ENCODE results near the gene SIM2.
"Not testable (repeated sequence)": the region's sequence is repeated elsewhere in the genome, so short reads cannot be mapped to it uniquely, and the experiment has no call there.

SIM2 gene

GRCh38 chr21:36698981-36699545 lies at the start of gene SIM2:
Gene SIM2 (plus strand): TSS chr21:36699115. CDS start chr21:36699747, 632 bp downstream.
- DNase-seq (ENCODE audit: low read depth in 1 of 2, low spot score in 1 of 2): no peak

- no peak for DNase-seq (ENCODE audit: low read depth in 1 of 2, low spot score in 1 of 2)
These were observed 44.6 kb upstream of the SIM2 start for GRCh38 chr21:36654324-36654723.

GRCh38 chr21:36654796-36655325 lies 44.1 kb upstream of the SIM2 start:
- no peak for DNase-seq (ENCODE audit: low read depth in 1 of 2, low spot score in 1 of 2)

DNA sequence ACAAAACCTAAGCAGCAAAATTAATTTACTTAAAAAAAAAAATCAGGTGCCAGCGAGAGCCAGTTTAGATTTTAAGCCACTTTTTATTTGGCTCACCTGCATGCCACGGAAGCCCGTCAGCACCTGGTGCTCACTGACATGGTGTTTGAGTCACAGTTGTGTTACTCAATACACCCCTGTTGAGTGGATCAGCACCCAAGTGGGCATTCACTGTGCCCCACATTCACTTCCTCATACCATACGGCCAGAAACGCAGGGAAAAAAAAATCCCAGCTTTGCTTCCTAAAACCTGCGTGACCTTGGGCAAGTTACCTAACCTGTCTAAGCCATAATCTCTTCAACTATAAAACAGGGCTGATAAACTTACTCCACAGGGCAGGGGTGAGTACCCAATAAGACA lies 42.8 kb upstream of the SIM2 start:
- DNase-seq (ENCODE audit: low read depth in 1 of 2, low spot score in 1 of 2): no peak

DNA sequence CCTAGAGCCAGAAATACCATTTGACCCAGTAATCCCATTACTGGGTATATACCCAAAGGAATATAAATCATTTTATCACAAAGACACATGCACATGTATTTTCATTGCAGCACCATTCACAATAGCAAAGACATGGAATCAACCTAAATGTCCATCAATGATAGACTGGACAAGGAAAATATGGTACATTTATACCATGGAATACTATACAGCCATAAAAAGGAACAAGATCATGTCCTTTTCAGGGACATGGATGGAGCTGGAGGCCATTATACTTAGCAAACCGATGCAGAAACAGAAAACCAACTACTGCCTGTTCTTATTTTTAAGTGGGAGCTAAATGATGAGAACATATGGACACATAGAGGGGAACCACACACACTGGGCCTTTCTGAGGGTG lies 41.6 kb upstream of the SIM2 start:
- not testable (repeated sequence) for DNase-seq (ENCODE audit: low read depth in 1 of 2, low spot score in 1 of 2)

DNA sequence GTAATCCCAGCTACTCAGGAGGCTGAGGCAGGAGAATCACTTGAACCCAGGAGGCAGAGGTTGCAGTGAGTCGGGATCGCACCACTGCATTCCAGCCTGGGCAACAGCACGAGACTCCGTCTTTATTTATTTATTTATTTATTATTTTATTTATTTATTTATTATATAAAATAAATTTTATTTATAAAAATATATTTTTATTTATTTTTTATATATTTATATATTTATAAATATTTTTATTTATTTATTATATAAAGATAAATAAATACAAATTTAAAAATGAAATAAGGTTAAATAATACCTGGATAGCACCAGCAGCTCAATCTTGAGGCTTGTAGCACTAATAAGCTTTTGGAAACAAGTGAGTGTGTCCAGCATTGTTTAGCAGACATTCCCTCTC lies 40.9 kb upstream of the SIM2 start:
- DNase-seq (ENCODE audit: low read depth in 1 of 2, low spot score in 1 of 2): no peak

DNA sequence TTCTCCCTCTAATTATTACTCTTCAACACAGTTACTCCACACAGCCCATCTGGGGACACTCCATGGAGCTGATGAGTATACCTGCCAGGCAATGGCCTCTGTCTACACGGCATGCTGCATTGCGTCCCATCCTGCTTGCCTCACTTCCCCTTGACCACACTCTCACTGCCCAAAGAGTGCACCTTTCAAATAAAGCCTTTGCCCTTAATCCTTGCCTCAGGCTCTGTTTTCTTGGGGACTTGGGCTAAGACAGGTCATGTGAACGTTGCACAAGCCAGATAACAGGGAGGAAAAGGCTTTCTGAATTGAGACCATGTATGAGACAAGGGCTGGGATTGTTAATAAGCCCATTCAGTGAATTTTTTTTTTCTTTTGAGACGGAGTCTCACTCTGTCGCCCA lies 40.0 kb upstream of the SIM2 start:
- no peak for DNase-seq (ENCODE audit: low read depth in 1 of 2, low spot score in 1 of 2)

GRCh38 chr21:36661511-36662309 lies 37.2 kb upstream of the SIM2 start:
- DNase-seq (ENCODE audit: low read depth in 1 of 2, low spot score in 1 of 2): no peak

GRCh38 chr21:36663033-36663855 lies 35.7 kb upstream of the SIM2 start:
- DNase-seq (ENCODE audit: low read depth in 1 of 2, low spot score in 1 of 2): no peak

DNA sequence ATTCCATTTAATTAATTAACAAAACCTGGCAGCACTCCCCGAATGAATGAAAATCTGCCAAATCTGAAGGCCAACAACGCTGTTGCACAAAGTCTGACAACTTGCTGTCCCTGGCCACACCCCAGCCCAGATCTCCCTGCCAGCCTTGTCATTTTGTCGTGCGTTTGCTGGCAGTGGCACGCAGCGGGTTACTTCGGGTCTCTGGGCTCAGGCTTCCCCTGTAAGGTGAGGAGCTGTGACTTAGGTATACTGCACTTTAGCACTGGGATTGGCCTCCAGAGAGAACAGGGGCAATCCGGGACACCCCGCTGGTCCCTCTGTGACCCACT lies 34.3 kb upstream of the SIM2 start:
- DNase-seq (ENCODE audit: low read depth in 1 of 2, low spot score in 1 of 2): no peak

DNA sequence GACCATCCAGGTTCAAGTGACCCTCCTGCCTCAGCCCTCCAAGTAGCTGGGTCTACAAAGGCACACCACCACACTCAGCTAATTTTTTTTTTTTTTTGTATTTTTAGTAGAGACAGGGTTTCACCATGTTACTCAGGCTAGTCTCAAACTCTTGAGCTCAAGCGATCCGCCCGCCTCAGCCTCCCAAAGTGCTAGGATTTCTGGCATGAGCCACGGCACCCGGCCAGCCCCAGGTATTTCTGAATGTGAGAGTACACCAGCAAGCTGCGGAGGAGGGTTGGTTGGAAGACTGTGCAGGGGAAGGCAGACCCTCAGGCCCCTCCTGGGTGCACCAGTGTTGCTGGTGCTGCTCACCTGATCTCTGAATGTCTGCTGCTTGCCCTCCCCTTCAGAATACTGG lies 33.1 kb upstream of the SIM2 start:
- no peak for DNase-seq (ENCODE audit: low read depth in 1 of 2, low spot score in 1 of 2)

- DNase-seq (ENCODE audit: low read depth in 1 of 2, low spot score in 1 of 2): no peak
These were observed 30.2 kb upstream of the SIM2 start for GRCh38 chr21:36668713-36669112.

DNA sequence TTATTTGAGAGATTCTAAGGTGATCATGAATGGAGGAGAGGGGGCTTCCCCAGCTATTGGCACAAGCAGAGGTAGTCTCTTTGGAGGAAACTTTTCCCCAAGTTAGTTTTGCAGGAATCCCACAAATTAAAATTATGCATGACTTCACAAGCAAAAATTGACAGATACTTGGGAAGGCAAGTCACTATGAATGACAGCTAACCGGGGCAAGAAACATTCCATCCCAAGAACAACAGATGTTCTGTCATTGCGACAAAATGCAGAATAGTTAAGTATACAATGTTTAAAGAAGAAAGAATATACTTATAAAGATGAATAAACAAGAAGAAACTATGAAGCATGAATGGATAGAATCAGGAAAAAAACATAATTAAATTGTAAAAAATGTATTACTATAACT lies 27.1 kb upstream of the SIM2 start:
- no peak for DNase-seq (ENCODE audit: low read depth in 1 of 2, low spot score in 1 of 2)

DNA sequence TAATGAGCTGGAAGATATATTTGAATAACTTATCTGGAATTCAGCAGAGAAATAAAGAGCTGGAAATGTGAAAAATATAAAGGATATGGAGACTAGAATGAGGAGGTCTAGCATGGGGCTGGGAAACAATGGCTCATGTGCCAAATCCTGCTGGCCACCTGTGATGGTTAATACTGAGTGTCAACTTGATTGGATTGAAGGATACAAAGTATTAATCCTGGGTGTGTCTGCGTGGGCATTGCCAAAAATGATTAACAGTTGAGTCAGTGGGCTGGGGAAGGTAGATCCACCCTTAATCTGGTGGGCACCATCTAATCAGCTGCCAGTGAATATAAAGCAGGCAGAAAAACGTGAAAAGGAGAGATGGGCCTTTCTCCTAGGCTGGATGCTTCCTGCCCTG lies 26.6 kb upstream of the SIM2 start:
- not testable (repeated sequence) for DNase-seq (ENCODE audit: low read depth in 1 of 2, low spot score in 1 of 2)

DNA sequence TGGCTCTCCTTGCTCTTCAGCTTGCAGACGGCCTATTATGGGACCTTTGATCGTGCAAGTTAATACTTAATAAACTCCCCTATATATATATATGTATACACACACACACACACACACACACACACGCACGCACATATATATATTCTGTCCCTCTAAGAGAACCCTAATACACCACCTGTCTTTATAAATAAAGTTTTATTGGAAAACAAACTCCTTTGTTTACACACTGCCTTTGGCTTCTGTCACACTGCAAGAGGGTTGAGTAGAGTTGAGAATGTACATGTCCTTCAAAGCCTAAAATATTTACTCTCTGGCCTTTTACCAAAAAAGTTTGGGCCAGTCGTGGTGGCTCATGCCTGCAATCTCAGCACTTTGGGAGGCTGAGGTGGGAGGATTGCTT lies 26.2 kb upstream of the SIM2 start:
- DNase-seq (ENCODE audit: low read depth in 1 of 2, low spot score in 1 of 2): no peak

GRCh38 chr21:36676039-36676950 lies 22.6 kb upstream of the SIM2 start:
- DNase-seq (ENCODE audit: low read depth in 1 of 2, low spot score in 1 of 2): no peak

- DNase-seq (ENCODE audit: low read depth in 1 of 2, low spot score in 1 of 2): no peak
These were observed 21.5 kb upstream of the SIM2 start for GRCh38 chr21:36677443-36677842.

GRCh38 chr21:36678538-36678937 lies 20.4 kb upstream of the SIM2 start:
- no peak for DNase-seq (ENCODE audit: low read depth in 1 of 2, low spot score in 1 of 2)

DNA sequence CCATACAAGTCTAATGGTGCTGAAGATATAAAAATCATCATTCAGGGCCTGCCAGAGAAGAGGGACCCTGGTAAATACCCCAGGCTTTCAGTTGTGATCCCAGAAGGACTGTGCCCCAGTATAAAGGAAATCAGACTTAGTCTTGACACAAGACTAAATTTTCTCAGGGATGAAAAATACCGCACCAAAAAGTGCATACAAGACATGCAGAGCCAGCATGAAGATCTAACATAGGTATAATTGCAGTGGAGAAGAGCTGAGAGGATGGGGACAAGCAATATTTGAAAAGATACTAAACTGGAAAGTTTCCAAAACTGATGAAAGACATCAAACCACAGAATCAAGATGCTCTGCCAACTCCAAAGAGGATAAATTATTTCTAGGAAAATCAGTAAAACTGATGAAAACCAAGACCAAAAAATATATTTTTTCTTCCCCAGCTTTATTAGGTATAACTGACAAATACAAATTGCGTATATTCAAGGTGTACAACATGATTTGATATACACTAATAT lies 17.7 kb upstream of the SIM2 start:
- DNase-seq (ENCODE audit: low read depth in 1 of 2, low spot score in 1 of 2): no peak

DNA sequence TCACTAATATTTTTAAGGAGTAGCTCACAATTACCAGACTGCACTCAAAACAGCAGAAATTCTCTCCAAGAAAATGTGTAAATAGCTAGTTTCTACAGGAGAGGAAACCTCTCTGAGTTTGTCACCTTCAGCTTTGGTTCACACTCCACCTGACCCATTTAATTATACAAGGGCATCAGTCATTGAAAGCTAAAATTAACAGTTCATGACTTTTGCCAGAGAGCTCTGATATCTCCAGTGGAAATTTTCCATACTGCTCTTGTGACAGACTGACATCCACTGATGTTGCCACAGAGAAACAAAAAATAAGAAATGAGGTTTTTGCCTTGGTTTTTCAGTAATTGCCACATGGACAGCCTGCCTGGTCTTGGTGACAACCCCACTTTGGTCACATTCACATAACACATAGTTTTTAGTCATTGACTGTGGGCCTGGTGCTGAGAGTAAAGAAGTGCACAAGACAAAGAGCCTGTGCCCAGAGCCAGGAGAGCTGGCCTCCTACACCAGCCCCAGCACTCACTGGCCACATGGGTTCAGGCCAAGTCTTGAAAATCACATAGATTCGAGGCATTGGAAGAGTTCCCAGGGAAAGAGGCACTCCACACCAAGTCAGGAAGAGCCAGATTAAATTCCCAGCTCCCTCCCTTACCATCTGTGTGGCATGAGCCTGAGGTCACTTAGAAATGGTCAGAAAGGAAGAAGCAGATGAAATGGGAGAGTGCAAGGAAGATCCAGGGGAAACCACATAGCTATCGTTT lies 13.8 kb upstream of the SIM2 start:
- no peak for DNase-seq (ENCODE audit: low read depth in 1 of 2, low spot score in 1 of 2)

Measured in stimulated activated CD4-positive, alpha-beta T cell treated with anti-CD3 and anti-CD28 coated beads, Interleukin-15, amount 100 ng/mL, for 1 hour (primary cell).